HL-60 (cell line): ENCODE measurements around the gene USP17L10.
"Not testable (repeated sequence)": the region's sequence is repeated elsewhere in the genome, so short reads cannot be mapped to it uniquely, and the experiment has no call there.

Source experiments
- DNase-seq, 2 experiments: peaks; one replicate each; pipeline ENCODE4 v3.0.0-alpha.2; 2010 to 2020; ENCODE audit warnings: low read depth in 1 of 2, low spot score in 1 of 2
- H3K27ac ChIP-seq: fragments of 250-450 bp; sonication (Bioruptor Pico); replicated peaks from 2 replicates; pipeline ENCODE4 v1.5.1; 2020; ENCODE audit warnings: mild to moderate bottlenecking, moderate library complexity
- H3K27me3 ChIP-seq: fragments of 250-450 bp; sonication (Bioruptor Pico); 2 replicates; pipeline ENCODE4 v1.5.1; 2021; ENCODE audit warnings: mild to moderate bottlenecking, moderate library complexity; ENCODE audit not compliant: insufficient read depth, poor library complexity, severe bottlenecking
- H3K4me3 ChIP-seq: replicated peaks from 2 replicates; pipeline ENCODE4 v1.5.1; 2011; ENCODE audit warnings: mild to moderate bottlenecking, control low read depth, low read length; ENCODE audit not compliant: insufficient read depth
- long read RNA-seq: library from polyadenylated mRNA; unstranded; transcript quantifications from one replicate; pipeline ENCODE4 v2.0.0, GENCODE V29; 2020

USP17L10 gene
- long read RNA-seq, result 0 reads

GRCh38 chr4:9210357-9210756 is at the start of gene USP17L10:
Gene USP17L10 (plus strand): TSS chr4:9210657. CDS start chr4:9210657, 0 bp downstream.
- H3K27ac ChIP-seq, H3K27me3 ChIP-seq, H3K4me3 ChIP-seq, DNase-seq: not testable (repeated sequence)

DNA sequence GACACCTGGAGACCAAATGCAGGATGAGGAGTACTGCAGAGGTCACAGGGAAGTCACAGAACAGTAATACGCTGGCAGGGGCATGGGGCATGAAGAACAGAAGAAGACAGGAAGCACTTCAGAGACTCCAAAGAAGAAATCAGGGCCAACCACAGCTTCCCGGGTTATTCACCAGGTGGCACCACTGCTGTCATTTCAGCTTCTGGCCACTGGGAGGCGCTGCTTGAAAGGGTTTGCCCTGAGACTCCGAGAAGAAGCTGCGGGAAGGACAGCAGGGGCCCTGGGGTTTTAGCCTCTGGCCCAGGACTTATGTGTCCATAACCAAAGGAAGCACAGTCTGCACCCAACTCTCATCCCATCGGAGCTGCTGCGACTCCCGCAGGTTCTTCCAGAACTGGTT is 44.5 kb upstream of the USP17L10 start:
- H3K4me3 ChIP-seq, H3K27me3 ChIP-seq, DNase-seq, H3K27ac ChIP-seq: not testable (repeated sequence)

DNA sequence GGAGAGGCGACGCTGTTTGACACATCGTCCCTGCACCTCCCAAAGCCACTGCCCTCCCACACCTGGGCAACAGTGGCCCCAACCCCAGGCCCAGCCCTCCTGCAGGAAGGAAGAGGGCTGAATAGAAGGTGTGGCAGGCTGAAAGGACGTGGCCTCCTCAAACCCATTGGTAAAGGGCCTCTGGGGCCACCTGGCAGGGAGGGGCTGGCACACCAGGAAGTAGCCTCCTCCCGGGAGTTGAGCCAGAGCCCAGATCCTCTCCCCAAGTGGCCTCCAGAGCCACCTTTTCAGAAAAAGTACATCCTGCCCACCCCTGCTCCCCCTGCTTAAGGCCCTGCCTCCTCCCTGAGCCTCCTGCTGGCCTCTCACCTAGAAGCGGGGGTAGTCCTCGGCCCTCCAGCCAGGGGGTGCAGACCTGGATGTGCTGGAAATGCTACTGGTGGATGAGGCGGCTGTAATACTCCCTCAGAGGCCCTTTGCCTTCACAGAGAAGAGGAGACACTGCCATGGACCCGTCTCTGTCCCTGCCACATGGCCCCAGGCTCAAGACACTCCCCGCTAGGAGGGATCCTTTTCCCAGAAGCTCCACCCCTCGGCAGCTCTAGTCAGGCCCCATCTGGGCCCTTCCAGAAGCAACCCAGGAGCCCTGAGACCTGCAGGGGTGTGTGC is 40.5 kb upstream of the USP17L10 start, which contains the start of gene FAM90A26:
Gene FAM90A26, plus strand, starts transcription at position 619 of the 669 bp plus-strand sequence. CDS start 2,764 bp downstream, outside the sequence.
- H3K27ac ChIP-seq, H3K4me3 ChIP-seq, H3K27me3 ChIP-seq, DNase-seq: not testable (repeated sequence)

DNA sequence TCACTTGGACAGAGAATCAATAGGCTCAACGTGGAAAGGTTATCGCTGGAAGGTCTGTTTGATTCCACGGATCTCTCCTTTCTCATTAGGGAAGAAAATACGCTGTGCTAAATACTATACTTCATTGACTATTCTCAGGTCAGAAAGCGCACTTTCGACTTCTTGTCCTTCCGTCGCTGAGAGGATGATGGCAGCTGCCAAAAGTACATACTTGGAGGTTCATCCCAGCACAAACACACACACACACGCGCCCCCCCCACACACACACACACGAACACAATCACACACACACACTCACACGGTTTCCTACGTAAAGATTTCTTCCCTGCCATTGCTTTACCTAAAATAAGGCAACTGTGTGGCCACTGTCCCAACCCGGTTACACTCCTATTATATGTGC is 4.2 kb downstream of the USP17L10 start:
- H3K27ac ChIP-seq, H3K27me3 ChIP-seq, H3K4me3 ChIP-seq: not testable (repeated sequence)
- DNase-seq, result peak in 1 of 2 experiments; percentile 0

- not testable (repeated sequence) for H3K27me3 ChIP-seq, H3K4me3 ChIP-seq, H3K27ac ChIP-seq, DNase-seq
Measured at GRCh38 chr4:9215105-9215504, 4.6 kb downstream of the USP17L10 start, which contains the start of gene USP17L11. Gene USP17L11 (plus strand): TSS chr4:9215405. CDS start chr4:9215405, 0 bp downstream.

DNA sequence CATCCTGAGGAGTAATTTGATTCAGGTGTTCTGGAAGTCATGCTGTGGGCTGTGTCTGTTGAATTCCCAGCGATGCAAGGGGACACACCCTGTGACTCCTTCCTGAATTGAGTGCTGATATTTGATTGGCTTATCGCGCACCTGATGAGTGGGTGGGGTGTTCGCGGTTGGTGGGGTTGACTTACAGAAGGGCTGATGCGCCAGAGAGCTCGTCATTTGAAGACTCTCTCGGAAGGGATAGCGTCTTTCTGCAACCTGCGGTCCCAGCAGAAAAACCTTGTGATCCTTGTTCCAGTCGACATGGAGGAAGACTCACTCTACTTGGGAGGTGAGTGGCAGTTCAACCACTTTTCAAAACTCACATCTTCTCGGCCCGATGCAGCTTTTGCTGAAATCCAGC is 9.4 kb downstream of the USP17L10 start, which contains the start of gene USP17L12:
Gene USP17L12, plus strand, starts transcription at position 301 of the 400 bp plus-strand sequence. Its CDS starts 0 bp downstream, at position 301.
- not testable (repeated sequence) for H3K27ac ChIP-seq, DNase-seq, H3K4me3 ChIP-seq, H3K27me3 ChIP-seq

GRCh38 chr4:9224596-9224995 is 14.1 kb downstream of the USP17L10 start, which contains the start of gene USP17L13:
Gene USP17L13 (plus strand): TSS chr4:9224896. CDS start chr4:9224896, 0 bp downstream.
- not testable (repeated sequence) for H3K4me3 ChIP-seq, DNase-seq, H3K27ac ChIP-seq, H3K27me3 ChIP-seq

DNA sequence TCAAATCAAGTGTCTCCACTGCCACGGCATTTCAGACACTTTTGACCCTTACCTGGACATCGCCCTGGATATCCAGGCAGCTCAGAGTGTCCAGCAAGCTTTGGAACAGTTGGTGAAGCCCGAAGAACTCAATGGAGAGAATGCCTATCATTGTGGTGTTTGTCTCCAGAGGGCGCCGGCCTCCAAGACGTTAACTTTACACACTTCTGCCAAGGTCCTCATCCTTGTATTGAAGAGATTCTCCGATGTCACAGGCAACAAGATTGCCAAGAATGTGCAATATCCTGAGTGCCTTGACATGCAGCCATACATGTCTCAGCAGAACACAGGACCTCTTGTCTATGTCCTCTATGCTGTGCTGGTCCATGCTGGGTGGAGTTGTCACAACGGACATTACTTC is 19.8 kb downstream of the USP17L10 start:
- H3K4me3 ChIP-seq, H3K27ac ChIP-seq, H3K27me3 ChIP-seq: not testable (repeated sequence)
- peak in 1 of 2 experiments; percentile 0 for DNase-seq

DNA sequence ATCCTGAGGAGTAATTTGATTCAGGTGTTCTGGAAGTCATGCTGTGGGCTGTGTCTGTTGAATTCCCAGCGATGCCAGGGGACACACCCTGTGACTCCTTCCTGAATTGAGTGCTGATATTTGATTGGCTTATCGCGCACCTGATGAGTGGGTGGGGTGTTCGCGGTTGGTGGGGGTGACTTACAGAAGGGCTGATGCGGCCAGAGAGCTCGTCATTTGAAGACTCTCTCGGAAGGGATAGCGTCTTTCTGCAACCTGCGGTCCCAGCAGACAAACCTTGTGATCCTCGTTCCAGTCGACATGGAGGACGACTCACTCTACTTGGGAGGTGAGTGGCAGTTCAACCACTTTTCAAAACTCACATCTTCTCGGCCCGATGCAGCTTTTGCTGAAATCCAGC is 23.6 kb downstream of the USP17L10 start, which contains the start of gene USP17L15:
Gene USP17L15, plus strand, starts transcription at position 301 of the 400 bp plus-strand sequence. Its CDS starts 0 bp downstream, at position 301.
- not testable (repeated sequence) for H3K27me3 ChIP-seq, DNase-seq

DNA sequence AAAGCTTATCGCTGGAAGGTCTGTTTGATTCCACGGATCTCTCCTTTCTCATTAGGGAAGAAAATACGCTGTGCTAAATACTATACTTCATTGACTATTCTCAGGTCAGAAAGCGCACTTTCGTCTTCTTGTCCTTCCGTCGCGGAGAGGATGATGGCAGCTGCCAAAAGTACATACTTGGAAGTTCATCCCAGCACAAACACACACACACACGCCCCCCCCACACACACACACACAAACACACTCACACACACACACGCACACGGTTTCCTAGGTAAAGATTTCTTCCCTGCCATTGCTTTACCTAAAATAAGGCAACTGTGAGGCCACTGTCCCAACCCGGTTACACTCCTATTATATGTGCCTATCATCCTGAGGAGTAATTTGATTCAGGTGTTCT is 28.0 kb downstream of the USP17L10 start:
- not testable (repeated sequence) for H3K27me3 ChIP-seq, H3K27ac ChIP-seq, H3K4me3 ChIP-seq
- DNase-seq, result peak in 1 of 2 experiments; percentile 0

More for the DNA sequence above, 23.6 kb downstream of the USP17L10 start, which contains the start of gene USP17L15:
- H3K4me3 ChIP-seq, H3K27ac ChIP-seq: not testable (repeated sequence)

DNA sequence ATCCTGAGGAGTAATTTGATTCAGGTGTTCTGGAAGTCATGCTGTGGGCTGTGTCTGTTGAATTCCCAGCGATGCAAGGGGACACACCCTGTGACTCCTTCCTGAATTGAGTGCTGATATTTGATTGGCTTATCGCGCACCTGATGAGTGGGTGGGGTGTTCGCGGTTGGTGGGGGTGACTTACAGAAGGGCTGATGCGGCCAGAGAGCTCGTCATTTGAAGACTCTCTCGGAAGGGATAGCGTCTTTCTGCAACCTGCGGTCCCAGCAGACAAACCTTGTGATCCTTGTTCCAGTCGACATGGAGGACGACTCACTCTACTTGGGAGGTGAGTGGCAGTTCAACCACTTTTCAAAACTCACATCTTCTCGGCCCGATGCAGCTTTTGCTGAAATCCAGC is 33.1 kb downstream of the USP17L10 start, which contains the start of gene USP17L17:
Gene USP17L17, plus strand, starts transcription at position 301 of the 400 bp plus-strand sequence. Its CDS starts 0 bp downstream, at position 301.
- H3K27me3 ChIP-seq, H3K27ac ChIP-seq, DNase-seq, H3K4me3 ChIP-seq: not testable (repeated sequence)

DNA sequence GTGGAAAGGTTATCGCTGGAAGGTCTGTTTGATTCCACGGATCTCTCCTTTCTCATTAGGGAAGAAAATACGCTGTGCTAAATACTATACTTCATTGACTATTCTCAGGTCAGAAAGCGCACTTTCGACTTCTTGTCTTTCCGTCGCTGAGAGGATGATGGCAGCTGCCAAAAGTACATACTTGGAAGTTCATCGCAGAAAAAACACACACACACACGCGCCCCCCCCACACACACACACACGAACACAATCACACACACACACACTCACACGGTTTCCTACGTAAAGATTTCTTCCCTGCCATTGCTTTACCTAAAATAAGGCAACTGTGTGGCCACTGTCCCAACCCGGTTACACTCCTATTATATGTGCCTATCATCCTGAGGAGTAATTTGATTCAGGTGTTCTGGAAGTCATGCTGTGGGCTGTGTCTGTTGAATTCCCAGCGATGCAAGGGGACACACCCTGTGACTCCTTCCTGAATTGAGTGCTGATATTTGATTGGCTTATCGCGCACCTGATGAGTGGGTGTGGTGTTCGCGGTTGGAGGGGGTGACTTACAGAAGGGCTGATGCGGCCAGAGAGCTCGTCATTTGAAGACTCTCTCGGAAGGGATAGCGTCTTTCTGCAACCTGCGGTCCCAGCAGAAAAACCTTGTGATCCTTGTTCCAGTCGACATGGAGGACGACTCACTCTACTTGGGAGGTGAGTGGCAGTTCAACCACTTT is 37.7 kb downstream of the USP17L10 start, which contains the start of gene USP17L18:
Gene USP17L18, plus strand, starts transcription at position 678 of the 728 bp plus-strand sequence. Its CDS starts 0 bp downstream, at position 678.
- not testable (repeated sequence) for H3K27me3 ChIP-seq, H3K27ac ChIP-seq, H3K4me3 ChIP-seq
- peak in 1 of 2 experiments; percentile 0 for DNase-seq

GRCh38 chr4:9253078-9253477 is 42.6 kb downstream of the USP17L10 start, which contains the start of gene USP17L19:
Gene USP17L19 (plus strand): TSS chr4:9253378. CDS start chr4:9253378, 0 bp downstream.
- H3K27ac ChIP-seq, H3K4me3 ChIP-seq, DNase-seq, H3K27me3 ChIP-seq: not testable (repeated sequence)

DNA sequence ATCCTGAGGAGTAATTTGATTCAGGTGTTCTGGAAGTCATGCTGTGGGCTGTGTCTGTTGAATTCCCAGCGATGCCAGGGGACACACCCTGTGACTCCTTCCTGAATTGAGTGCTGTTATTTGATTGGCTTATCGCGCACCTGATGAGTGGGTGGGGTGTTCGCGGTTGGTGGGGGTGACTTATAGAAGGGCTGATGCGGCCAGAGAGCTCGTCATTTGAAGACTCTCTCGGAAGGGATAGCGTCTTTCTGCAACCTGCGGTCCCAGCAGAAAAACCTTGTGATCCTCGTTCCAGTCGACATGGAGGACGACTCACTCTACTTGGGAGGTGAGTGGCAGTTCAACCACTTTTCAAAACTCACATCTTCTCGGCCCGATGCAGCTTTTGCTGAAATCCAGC is 47.4 kb downstream of the USP17L10 start, which contains the start of gene USP17L20:
Gene USP17L20, plus strand, starts transcription at position 301 of the 400 bp plus-strand sequence. Its CDS starts 0 bp downstream, at position 301.
- H3K27ac ChIP-seq, H3K4me3 ChIP-seq, DNase-seq, H3K27me3 ChIP-seq: not testable (repeated sequence)
